Epithelial cell of proximal tubule (primary cell): ENCODE measurements around the gene ADRM1. TPM values are rescaled to one million over a fixed set of nuclear protein-coding genes. Genes with fewer than 3 reads are reported as not detected.

Experiments
- DNase-seq: peaks from one replicate; pipeline ENCODE4 v3.0.0-alpha.2; 2011; ENCODE audit warnings: low read depth
- H3K4me3 ChIP-seq: 2 replicates; pipeline ENCODE4 v1.5.1; 2011; ENCODE audit warnings: low read depth, mild to moderate bottlenecking, low read length
- total RNA-seq: library from RNA; depleted of rRNA; stranded (reverse); fragments of >200 nt; gene quantifications from 2 replicates; pipeline ENCODE4 v1.2.3, GENCODE V29; 2015
- TF ChIP-seq, protein P1 (sequence below): conservative IDR thresholded peaks from 2 replicates; pipeline ENCODE4 v1.5.1; 2012; ENCODE audit warnings: low read depth, mild to moderate bottlenecking, low read length

The ADRM1 gene
- total RNA-seq, 1 donor from 2014 or later, result 227 TPM

DNA sequence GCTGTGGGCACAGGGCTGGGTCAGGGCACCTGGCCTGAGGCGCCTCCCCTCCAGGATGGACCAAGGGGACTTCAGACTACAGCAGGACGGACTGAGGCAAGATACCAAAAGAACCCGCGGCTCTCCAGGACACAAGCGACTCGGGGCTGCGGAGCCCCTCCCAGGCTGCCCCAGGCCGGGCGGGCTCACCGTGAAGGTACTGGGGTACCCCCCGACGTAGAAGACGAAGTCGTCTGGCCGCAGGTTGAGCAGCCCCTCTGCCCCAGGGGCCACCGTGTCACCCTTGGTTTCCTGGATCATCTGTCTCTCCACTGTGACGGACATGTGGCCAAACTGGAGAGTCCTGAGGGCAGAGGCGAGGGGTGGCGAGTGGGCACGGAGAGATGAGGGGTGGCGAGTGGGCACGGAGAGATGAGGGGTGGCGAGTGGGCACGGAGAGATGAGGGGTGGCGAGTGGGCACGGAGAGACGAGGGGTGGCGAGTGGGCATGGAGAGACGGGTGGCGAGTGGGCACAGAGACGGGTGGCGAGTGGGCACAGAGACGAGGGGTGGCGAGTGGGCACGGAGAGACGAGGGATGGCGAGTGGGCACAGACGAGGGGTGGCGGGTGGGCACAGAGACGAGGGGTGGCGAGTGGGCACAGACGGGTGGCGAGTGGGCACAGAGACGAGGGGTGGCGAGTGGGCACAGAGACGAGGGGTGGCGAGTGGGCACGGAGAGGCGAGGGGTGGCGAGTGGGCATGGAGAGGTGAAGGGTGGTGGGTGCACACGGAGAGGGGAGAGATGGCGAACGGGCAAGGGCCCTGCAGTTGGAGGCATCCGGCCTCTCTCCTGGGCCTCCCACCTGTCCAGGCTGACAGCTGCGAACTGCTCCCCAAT lies 10.9 kb downstream of the ADRM1 start:
- no peak overlapping the region for H3K4me3 ChIP-seq
- TF ChIP-seq, protein P1, sequence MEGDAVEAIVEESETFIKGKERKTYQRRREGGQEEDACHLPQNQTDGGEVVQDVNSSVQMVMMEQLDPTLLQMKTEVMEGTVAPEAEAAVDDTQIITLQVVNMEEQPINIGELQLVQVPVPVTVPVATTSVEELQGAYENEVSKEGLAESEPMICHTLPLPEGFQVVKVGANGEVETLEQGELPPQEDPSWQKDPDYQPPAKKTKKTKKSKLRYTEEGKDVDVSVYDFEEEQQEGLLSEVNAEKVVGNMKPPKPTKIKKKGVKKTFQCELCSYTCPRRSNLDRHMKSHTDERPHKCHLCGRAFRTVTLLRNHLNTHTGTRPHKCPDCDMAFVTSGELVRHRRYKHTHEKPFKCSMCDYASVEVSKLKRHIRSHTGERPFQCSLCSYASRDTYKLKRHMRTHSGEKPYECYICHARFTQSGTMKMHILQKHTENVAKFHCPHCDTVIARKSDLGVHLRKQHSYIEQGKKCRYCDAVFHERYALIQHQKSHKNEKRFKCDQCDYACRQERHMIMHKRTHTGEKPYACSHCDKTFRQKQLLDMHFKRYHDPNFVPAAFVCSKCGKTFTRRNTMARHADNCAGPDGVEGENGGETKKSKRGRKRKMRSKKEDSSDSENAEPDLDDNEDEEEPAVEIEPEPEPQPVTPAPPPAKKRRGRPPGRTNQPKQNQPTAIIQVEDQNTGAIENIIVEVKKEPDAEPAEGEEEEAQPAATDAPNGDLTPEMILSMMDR, result no peak
- DNase-seq, result no peak

DNA sequence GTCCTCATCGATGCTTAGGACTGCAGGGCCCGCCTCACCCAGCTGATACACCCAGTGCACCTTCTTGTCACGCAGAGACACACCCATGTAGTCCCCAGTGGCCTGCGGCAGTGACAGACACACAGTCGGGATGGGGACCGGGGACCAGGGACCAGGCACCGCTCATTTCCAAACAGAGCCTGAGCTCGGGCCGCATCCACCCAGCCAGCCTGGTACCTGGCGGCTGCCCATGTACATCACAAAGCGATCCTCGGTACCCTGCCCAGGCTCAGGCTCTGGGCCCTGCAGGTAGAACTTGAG lies 11.5 kb downstream of the ADRM1 start:
- no peak for DNase-seq
- no peak overlapping the region for H3K4me3 ChIP-seq
- TF ChIP-seq, protein P1, result no peak

DNA sequence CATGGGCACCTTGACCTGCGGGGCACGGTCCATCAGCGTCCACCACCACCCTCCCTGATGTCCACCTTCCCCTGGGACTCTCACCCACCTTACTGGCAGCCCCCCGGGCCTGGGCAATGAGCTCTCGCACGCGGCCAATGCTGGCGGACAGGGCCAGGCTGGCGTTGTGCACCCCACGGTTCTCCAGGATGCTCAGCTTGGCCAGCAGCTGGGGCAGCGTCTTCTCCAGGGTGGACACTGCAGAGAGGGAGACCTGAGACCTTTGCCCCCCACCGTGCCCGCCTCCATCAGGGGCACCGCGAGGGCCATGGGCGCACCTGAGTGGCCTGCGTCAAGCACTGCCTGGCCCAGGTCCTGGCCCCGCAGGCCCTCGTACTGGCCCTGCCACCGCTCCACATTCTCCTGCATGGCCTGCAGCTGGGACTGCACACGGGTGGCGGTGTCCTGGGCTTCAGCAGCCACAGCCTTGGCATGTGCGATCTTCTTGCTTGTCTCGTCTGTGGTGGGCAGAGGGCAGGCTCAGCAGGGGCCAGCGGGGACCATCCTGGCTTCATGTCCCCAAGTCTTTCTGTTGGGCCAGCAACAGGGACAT lies 12.0 kb downstream of the ADRM1 start:
- H3K4me3 ChIP-seq, result no peak overlapping the region
- no peak for DNase-seq
- TF ChIP-seq, protein P1, result no peak

DNA sequence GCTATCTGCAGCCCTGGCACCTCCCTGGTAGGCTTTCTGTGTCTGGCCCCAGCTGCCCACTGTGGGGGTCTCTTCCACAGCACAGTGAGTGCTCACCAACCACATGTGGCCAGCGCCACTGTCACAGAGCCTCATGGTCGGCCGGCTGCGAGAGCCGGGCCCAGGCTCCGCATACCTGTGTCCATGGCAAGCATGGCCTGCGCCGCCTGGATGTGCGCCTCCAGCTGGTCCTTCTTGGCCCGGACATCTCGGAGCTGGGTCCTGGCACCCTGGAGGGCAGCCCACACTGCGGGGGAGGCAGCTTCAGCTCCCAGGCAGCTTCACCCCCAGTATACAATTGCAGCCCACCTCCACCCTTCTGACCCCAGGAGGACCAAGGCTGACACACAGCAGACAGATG lies 13.0 kb downstream of the ADRM1 start:
- TF ChIP-seq, protein P1, result no peak
- no peak for DNase-seq
- H3K4me3 ChIP-seq, result no peak overlapping the region

DNA sequence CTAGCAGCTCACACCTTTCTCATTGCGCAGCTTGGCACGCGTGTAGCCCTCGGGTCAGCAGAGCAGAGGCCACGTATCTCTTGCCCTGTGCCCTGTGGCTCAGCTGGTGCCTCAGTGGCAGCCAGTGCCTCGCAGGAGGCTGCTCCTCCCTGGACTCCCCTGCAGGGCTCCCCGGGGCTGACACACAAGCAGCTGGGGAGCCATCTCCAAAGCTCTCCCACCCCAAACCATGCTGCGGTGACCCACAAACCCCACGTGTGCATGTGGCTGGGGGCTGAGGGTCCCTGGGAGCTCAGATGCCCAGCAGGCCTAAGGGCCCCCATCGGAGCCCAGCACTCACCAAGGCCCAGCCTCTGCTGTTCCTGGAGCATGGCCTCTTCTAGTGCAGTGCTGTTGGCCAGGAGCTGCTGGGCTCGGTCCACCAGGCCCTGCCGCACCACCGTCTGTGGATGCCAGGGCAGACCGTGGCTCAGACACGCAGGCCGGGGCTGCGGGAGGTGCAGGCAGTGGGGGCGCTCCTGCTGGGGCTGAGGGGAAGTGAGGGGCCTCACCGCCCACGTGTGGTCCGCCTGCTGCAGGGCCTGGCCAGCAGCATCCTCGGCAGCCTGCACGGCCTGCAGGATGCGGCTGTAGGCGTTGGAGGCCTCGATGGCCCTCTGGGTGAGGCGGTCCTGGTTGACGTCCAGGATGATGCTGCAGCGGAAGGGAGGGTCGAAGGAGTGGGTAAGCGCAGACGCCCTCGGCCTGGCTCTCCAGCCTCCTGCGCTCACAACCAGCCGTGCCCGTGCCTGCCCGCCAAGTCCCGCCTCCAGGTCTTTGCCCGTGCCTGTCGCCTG lies 13.8 kb downstream of the ADRM1 start:
- DNase-seq, result no peak
- no peak overlapping the region for H3K4me3 ChIP-seq
- TF ChIP-seq, protein P1, result no peak

DNA sequence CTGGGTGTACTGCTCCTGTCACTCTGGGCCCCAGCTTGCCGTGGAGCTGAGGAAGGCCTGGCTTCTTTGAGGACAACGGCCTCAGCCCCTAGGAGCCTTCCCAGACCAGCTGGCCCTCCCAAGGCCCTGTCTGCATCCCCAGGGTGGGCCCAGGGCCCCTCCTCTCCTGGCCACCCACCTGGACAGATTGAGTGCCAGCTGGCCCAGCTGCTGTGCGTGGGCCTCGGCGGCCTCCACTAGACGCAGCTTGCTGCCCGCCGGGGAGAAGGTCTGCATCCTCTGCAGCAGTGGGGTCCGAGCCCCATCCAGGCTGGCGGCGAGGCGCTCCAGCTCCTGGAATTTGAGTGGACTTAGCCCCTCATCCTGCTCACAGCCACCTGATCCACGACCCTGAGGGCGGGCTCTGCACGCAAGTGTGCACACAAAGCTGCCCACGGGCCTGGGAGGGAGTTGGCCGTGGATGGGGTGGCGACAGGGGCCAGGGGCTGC lies 14.4 kb downstream of the ADRM1 start:
- TF ChIP-seq, protein P1, result no peak
- DNase-seq, result no peak
- no peak overlapping the region for H3K4me3 ChIP-seq
